Fibroblast of the aortic adventitia (primary cell): Measurements from ENCODE around the gene RAB24. TPM values are rescaled to one million over a fixed set of nuclear protein-coding genes. Genes with fewer than 3 reads are reported as not detected.

Experiments
- DNase-seq: peaks from one replicate; pipeline ENCODE4 v3.0.0-alpha.2; 2010; ENCODE audit warnings: low read depth
- H3K4me3 ChIP-seq: 2 replicates; pipeline ENCODE4 v1.5.1; 2011; ENCODE audit warnings: low read depth, mild to moderate bottlenecking, control low read depth, low read length, moderate library complexity
- CTCF ChIP-seq: IDR thresholded peaks from 2 replicates; pipeline ENCODE4 v1.5.1; 2011; ENCODE audit warnings: mild to moderate bottlenecking, low read length, control low read depth, inconsistent platforms; ENCODE audit not compliant: insufficient read depth
- total RNA-seq: library from RNA; depleted of rRNA; stranded (reverse); fragments of >200 nt; gene quantifications from 2 replicates; pipeline ENCODE4 v1.2.3, GENCODE V29; 2012; ENCODE audit warnings: low replicate concordance

RAB24 gene
- total RNA-seq, 1 donor: 11.6 TPM

- no peak for DNase-seq
- no peak for TF ChIP-seq CTCF
These were observed 33.3 kb upstream of the RAB24 start for GRCh38 chr5:177336603-177337494.

GRCh38 chr5:177336112-177336511 is 32.6 kb upstream of the RAB24 start:
- no peak overlapping the region for H3K4me3 ChIP-seq
- DNase-seq: no peak
- TF ChIP-seq CTCF: no peak

More at GRCh38 chr5:177336603-177337494, 33.3 kb upstream of the RAB24 start:
- H3K4me3 ChIP-seq: no peak overlapping the region

- no peak for TF ChIP-seq CTCF
These were observed 32.2 kb upstream of the RAB24 start for GRCh38 chr5:177335701-177336065.

GRCh38 chr5:177334781-177335700 is 31.5 kb upstream of the RAB24 start:
- TF ChIP-seq CTCF: no peak
- H3K4me3 ChIP-seq: no peak overlapping the region
- DNase-seq: no peak

More at GRCh38 chr5:177335701-177336065, 32.2 kb upstream of the RAB24 start:
- no peak overlapping the region for H3K4me3 ChIP-seq
- DNase-seq: no peak

GRCh38 chr5:177334155-177334551 is 30.6 kb upstream of the RAB24 start:
- no peak for TF ChIP-seq CTCF
- no peak overlapping the region for H3K4me3 ChIP-seq
- peak; percentile 5 for DNase-seq

- H3K4me3 ChIP-seq: no peak overlapping the region
- no peak for TF ChIP-seq CTCF
- DNase-seq: no peak
These were observed 30.1 kb upstream of the RAB24 start for GRCh38 chr5:177333420-177334154.
